Transverse colon (tissue), 3 donors: ENCODE measurements around the gene PGS1.

Source experiments
- CTCF ChIP-seq, 5 experiments: fragments of 200-600 bp in 3 of 5; fragments of 450-650 bp in 2 of 5; sonication (generic) in 3 of 5; IDR thresholded peaks; 1 replicate in 2 of 5; 2 replicates in 3 of 5; pipeline ENCODE4 v1.5.1; 2016 to 2017; ENCODE audit warnings: antibody characterized with exemption in 5 of 5, inconsistent platforms in 3 of 5, mild to moderate bottlenecking in 2 of 5, moderate library complexity in 1 of 5
- POLR2A ChIP-seq: fragments of 450-650 bp; IDR thresholded peaks from one replicate; pipeline ENCODE4 v1.6.1; 2016; ENCODE audit warnings: antibody characterized with exemption, mild to moderate bottlenecking, moderate library complexity

GRCh38 chr17:78375401-78376151 is 2.9 kb upstream of the PGS1 start:
- TF ChIP-seq CTCF (IDR thresholded peaks at IDR 0.05) (no peak), POLR2A (no peak)
